Tibial nerve (tissue), 4 donors: Measurements from ENCODE around the gene AHNAK2. TPM values are rescaled to one million over a fixed set of nuclear protein-coding genes. Genes with fewer than 3 reads are reported as not detected.

Experiments
- DNase-seq, 2 donors: peaks; one replicate each; pipeline ENCODE4 v3.0.0-alpha.2; 2019; ENCODE audit warnings: low spot score in 2 of 2
- H3K27ac ChIP-seq, 4 donors: fragments of 200-600 bp; sonication (generic) in 3 of 4; one replicate each; pipeline ENCODE4 v1.5.1; 2017 to 2019; ENCODE audit warnings: mild to moderate bottlenecking in 1 of 4
- H3K27me3 ChIP-seq, 2 donors: fragments of 200-600 bp; sonication (generic) in 1 of 2; one replicate each; pipeline versions ENCODE4 v1.5.1 to v1.6.0; 2017 to 2019
- H3K36me3 ChIP-seq, 3 donors: fragments of 200-600 bp; sonication (generic); one replicate each; pipeline ENCODE4 v1.5.1; 2018 to 2019
- H3K4me1 ChIP-seq, 4 donors: fragments of 200-600 bp; sonication (generic) in 3 of 4; one replicate each; pipeline ENCODE4 v1.5.1; 2017 to 2019
- H3K4me3 ChIP-seq, 4 donors: fragments of 200-600 bp; sonication (generic) in 3 of 4; one replicate each; pipeline ENCODE4 v1.5.1; 2017 to 2019; ENCODE audit warnings: mild to moderate bottlenecking in 1 of 4, moderate library complexity in 1 of 4
- H3K9me3 ChIP-seq, 4 donors: fragments of 200-600 bp; sonication (generic) in 3 of 4; one replicate each; pipeline ENCODE4 v1.5.1; 2017 to 2019
- EP300 ChIP-seq, 2 donors: sonication (generic); formaldehyde crosslinking; IDR thresholded peaks; one replicate each; pipeline ENCODE4 v1.6.1; 2017; ENCODE audit warnings: antibody characterized with exemption in 2 of 2, mild to moderate bottlenecking in 1 of 2
- POLR2A ChIP-seq, 2 donors: fragments of 450-650 bp; IDR thresholded peaks; one replicate each; pipeline ENCODE4 v1.6.1; 2017; ENCODE audit warnings: antibody characterized with exemption in 2 of 2, mild to moderate bottlenecking in 2 of 2, moderate library complexity in 2 of 2
- WGBS, 2 donors: methylation state at CpG; one replicate each; pipeline ENCODE4 v1.1.5; 2018; 5-methylcytosine and 5-hydroxymethylcytosine counted together
- total RNA-seq, 4 donors: library from RNA; depleted of rRNA; stranded (reverse); fragments of >200 nt; gene quantifications; one replicate each; pipeline ENCODE4 v1.1.0, GENCODE V29; 2016
- TF ChIP-seq, protein P1 (sequence below), 5 experiments: fragments of 200-600 bp in 3 of 5; fragments of 450-650 bp in 2 of 5; sonication (generic) in 3 of 5; IDR thresholded peaks; one replicate each; pipeline ENCODE4 v1.5.1; 2016 to 2019; ENCODE audit warnings: antibody characterized with exemption in 5 of 5, mild to moderate bottlenecking in 3 of 5, moderate library complexity in 2 of 5

Gene AHNAK2
- total RNA-seq, 4 donors from 2014 or later: 31.2 to 152 (median 118) TPM

DNA sequence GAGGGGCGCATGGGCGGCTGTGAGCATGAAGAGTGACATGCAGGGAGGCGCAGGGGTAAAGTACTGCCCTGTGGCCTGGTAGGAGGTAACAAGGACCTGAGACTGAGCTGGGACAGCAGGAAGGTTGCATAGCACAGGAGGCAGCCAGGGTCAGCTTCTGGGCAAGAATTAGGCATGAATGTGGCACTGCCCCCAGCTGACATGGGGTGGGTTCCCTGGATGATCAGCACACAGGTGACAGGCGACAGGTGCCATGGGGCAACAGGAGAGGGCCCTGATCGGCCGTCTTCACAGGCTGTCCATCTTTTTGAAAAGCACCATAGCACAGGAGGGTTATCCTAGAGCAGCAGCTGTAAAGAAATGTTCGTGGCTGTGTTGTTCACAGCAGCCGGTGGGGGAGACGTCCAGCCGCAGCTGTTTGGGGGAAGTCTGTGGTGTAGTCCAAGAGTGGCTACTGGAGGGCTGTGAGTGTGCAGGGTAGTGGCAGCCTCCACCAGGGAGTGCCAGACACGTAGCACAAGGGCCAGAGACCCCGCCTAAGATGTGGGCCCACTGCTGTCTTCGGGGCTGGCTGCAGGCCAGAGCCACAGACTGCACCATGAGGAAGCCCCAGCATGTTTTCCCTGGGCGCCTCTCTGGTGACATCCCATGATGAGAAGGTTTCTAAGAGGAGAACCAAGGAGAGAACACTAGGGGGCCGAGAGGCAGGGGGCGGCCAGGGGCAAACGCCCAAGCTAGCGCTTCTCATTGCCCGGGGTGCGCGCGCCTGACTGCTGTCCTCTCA, 15.8 kb upstream of the AHNAK2 start:
- H3K4me3 ChIP-seq: no peak overlapping the region
- no peak overlapping the region for H3K27ac ChIP-seq
- peaks cover 0 to 84% (median 2%) of the 10 kb centered on the region in 3 donors for H3K36me3 ChIP-seq
- no peak for DNase-seq
- H3K9me3 ChIP-seq: no peaks in the 10 kb centered on the region
- no peaks in the 10 kb centered on the region for H3K4me1 ChIP-seq
- TF ChIP-seq EP300 (IDR thresholded peaks at IDR 0.05) (no peak), POLR2A (IDR thresholded peaks at IDR 0.05) (no peak)
- TF ChIP-seq, protein P1, sequence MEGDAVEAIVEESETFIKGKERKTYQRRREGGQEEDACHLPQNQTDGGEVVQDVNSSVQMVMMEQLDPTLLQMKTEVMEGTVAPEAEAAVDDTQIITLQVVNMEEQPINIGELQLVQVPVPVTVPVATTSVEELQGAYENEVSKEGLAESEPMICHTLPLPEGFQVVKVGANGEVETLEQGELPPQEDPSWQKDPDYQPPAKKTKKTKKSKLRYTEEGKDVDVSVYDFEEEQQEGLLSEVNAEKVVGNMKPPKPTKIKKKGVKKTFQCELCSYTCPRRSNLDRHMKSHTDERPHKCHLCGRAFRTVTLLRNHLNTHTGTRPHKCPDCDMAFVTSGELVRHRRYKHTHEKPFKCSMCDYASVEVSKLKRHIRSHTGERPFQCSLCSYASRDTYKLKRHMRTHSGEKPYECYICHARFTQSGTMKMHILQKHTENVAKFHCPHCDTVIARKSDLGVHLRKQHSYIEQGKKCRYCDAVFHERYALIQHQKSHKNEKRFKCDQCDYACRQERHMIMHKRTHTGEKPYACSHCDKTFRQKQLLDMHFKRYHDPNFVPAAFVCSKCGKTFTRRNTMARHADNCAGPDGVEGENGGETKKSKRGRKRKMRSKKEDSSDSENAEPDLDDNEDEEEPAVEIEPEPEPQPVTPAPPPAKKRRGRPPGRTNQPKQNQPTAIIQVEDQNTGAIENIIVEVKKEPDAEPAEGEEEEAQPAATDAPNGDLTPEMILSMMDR (IDR thresholded peaks at IDR 0.05): no peak
- WGBS, 2 donors: 83 to 86% methylated on average over 20 to 22 of the region's 22 CpGs
- no peaks in the 10 kb centered on the region for H3K27me3 ChIP-seq

DNA sequence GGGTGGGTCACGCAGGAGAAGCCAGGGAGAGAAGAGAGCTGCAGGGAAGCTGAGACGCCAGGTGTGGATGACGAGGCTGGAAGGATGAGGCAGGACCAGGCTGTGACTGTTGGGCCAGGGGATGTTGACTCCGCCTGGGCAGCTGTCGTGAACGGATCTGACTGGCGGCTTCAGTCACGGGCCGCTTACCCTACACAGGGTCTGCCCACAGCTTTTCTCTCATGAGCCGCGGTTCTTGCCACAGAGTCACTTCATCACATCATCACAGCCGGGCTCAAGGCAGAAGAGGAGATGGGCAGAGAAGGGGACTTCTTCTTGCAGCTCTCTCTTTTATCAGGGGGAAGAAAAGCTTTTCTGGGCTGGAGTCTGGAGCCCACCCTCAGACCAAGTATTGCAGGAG, 15.1 kb upstream of the AHNAK2 start:
- TF ChIP-seq POLR2A (IDR thresholded peaks at IDR 0.05) (no peak), EP300 (IDR thresholded peaks at IDR 0.05) (no peak)
- TF ChIP-seq, protein P1 (IDR thresholded peaks at IDR 0.05): no peak
- Histone ChIP-seq H3K4me3 (no peak overlapping the region), H3K36me3 (peaks cover 0 to 79% (median 2%) of the 10 kb centered on the region in 3 donors), H3K4me1 (no peaks in the 10 kb centered on the region), H3K27me3 (no peaks in the 10 kb centered on the region), H3K27ac (no peak overlapping the region), H3K9me3 (no peaks in the 10 kb centered on the region)
- DNase-seq: no peak
- WGBS, 2 donors: 93 to 95% methylated on average over 12 of the region's 12 CpGs

DNA sequence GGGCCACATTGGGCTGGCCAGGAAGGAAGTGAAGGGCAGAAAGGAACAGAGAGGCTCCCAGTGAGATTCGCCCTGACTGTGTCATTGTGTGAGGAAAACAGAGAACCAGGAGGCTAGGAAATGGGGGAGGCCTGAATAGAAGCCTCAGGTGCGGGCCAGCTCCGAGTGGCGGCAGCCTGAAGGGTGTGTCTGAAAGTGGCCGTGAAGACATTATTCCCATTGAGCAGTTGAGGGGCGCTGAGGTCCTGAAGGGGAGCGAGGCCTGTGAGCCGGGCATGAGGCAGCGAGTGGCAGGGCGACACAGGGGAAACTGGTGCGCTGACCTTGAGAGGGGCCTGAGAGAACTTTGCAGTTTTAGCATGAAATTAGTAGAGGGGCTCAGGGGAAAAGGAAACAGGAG, 14.3 kb upstream of the AHNAK2 start:
- Histone ChIP-seq H3K4me1 (no peaks in the 10 kb centered on the region), H3K27ac (no peak overlapping the region), H3K36me3 (peaks cover 0 to 79% (median 2%) of the 10 kb centered on the region in 3 donors), H3K9me3 (no peaks in the 10 kb centered on the region), H3K4me3 (no peak overlapping the region), H3K27me3 (no peaks in the 10 kb centered on the region)
- WGBS, 2 donors: 93% methylated on average over 11 of the region's 11 CpGs
- TF ChIP-seq, protein P1 (IDR thresholded peaks at IDR 0.05): no peak
- TF ChIP-seq EP300 (IDR thresholded peaks at IDR 0.05): no peak
- TF ChIP-seq POLR2A (IDR thresholded peaks at IDR 0.05): no peak
- DNase-seq: no peak

DNA sequence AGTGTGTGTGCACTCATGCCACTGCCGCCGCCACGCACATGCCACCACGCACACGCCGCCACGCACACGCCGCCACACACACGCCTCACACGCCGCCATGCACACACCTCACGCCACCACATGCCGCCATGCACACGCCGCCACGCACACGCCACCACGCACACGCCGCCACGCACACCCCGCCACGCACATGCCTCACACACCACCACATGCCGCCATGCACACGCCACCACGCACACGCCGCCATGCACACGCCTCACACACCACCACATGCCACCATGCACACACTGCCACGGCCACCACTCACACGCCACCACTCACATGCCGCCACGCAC, 13.7 kb upstream of the AHNAK2 start:
- TF ChIP-seq POLR2A (IDR thresholded peaks at IDR 0.05) (no peak), EP300 (IDR thresholded peaks at IDR 0.05) (no peak)
- TF ChIP-seq, protein P1 (IDR thresholded peaks at IDR 0.05): no peak
- H3K27me3 ChIP-seq: no peaks in the 10 kb centered on the region
- peaks cover 0 to 79% (median 2%) of the 10 kb centered on the region in 3 donors for H3K36me3 ChIP-seq
- DNase-seq: no peak
- H3K4me1 ChIP-seq: peaks cover 0 to 5% (median 1%) of the 10 kb centered on the region in 4 donors
- H3K4me3 ChIP-seq: no peak overlapping the region
- H3K9me3 ChIP-seq: no peaks in the 10 kb centered on the region
- no peak overlapping the region for H3K27ac ChIP-seq
- 97 to 98% methylated on average over 34 of the region's 34 CpGs for WGBS, 2 donors

DNA sequence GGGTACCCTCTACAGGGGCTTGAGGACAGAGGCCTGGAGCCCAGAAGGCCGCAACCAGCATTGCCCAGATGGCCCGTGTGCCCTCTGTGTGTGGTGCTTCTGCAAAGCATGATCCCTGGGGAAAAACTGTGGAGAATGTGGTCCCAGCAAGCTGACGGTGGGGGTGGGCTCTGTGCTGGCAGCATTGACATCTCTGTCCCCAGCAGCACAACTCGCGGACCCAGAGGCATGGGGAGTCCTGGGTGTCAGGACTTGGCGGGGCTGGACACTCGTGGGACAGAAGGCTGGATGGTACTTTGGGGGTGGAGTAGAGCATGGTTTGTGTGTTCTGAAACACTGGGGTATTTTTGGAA, 11.8 kb upstream of the AHNAK2 start:
- DNase-seq: no peak
- TF ChIP-seq, protein P1 (IDR thresholded peaks at IDR 0.05): no peak
- TF ChIP-seq POLR2A (IDR thresholded peaks at IDR 0.05) (no peak), EP300 (IDR thresholded peaks at IDR 0.05) (no peak)
- H3K9me3 ChIP-seq: no peaks in the 10 kb centered on the region
- no peak overlapping the region for H3K4me3 ChIP-seq
- H3K27ac ChIP-seq: no peak overlapping the region
- WGBS, 2 donors: 86 to 92% methylated on average over 5 to 7 of the region's 7 CpGs
- peaks cover 0 to 60% (median 0%) of the 10 kb centered on the region in 3 donors for H3K36me3 ChIP-seq
- H3K27me3 ChIP-seq: no peaks in the 10 kb centered on the region
- peaks cover 0 to 18% (median 9%) of the 10 kb centered on the region in 4 donors for H3K4me1 ChIP-seq
